Transverse colon (tissue), 4 donors: ENCODE data around the gene RCCD1. TPM values are rescaled to one million over a fixed set of nuclear protein-coding genes. Genes with fewer than 3 reads are reported as not detected.

ENCODE experiments used
- DNase-seq: peaks from one replicate; pipeline ENCODE4 v3.0.0-alpha.2; 2019
- H3K27ac ChIP-seq, 4 donors: fragments of 200-600 bp; sonication (generic); 2 replicates each; pipeline ENCODE4 v1.5.1; 2016 to 2018; ENCODE audit warnings: inconsistent platforms in 4 of 4
- H3K27me3 ChIP-seq: fragments of 200-600 bp; sonication (generic); 2 replicates; pipeline ENCODE4 v1.5.1; 2017; ENCODE audit warnings: inconsistent platforms
- H3K36me3 ChIP-seq, 4 donors: fragments of 200-600 bp; sonication (generic); 2 replicates each; pipeline ENCODE4 v1.5.1; 2017 to 2019; ENCODE audit warnings: inconsistent platforms in 4 of 4
- H3K4me1 ChIP-seq, 4 donors: fragments of 200-600 bp; sonication (generic); 2 replicates each; pipeline ENCODE4 v1.5.1; 2017 to 2020; ENCODE audit warnings: inconsistent platforms in 4 of 4
- H3K4me3 ChIP-seq, 4 donors: fragments of 200-600 bp; sonication (generic); 1 replicate in 1 of 4; 2 replicates in 3 of 4; pipeline versions ENCODE4 v1.5.1 to v1.6.1; 2017 to 2019; ENCODE audit warnings: inconsistent platforms in 4 of 4
- H3K9me3 ChIP-seq, 2 donors: fragments of 200-600 bp; sonication (generic); 2 replicates each; pipeline ENCODE4 v1.5.1; 2017 to 2019; ENCODE audit warnings: inconsistent platforms in 2 of 2
- EP300 ChIP-seq: sonication (generic); formaldehyde crosslinking; IDR thresholded peaks from one replicate; pipeline ENCODE4 v1.6.1; 2017; ENCODE audit warnings: antibody characterized with exemption, low read depth
- POLR2A ChIP-seq: fragments of 450-650 bp; IDR thresholded peaks from one replicate; pipeline ENCODE4 v1.6.1; 2016; ENCODE audit warnings: antibody characterized with exemption, mild to moderate bottlenecking, moderate library complexity
- POLR2AphosphoS5 ChIP-seq, 3 donors: sonication (generic); formaldehyde crosslinking; IDR thresholded peaks; one replicate each; pipeline ENCODE4 v1.6.1; 2016; ENCODE audit warnings: antibody characterized with exemption in 3 of 3
- WGBS, 2 donors: methylation state at CpG; one replicate each; pipeline ENCODE4 v1.1.5; 2018; ENCODE audit warnings: low coverage in 1 of 2; 5-methylcytosine and 5-hydroxymethylcytosine counted together
- in situ Hi-C, 4 donors: fragments of 200-750 bp; cut with MboI; loops; one replicate each; pipeline versions ENCODE4 v1.15.0 to v1.15.1; 2017; ENCODE audit warnings: low sequenced_read_pairs in 3 of 4, low pct_ligation_motif_present in 1 of 4, low pct_unique_long_range_greater_than_20kb in 1 of 4
- intact Hi-C: fragments of 100-400 bp; cut with DNase I; formaldehyde crosslinking; loops from one replicate; pipeline ENCODE4 v1.15.1; 2023; ENCODE audit warnings: low total_unique reads
- total RNA-seq, 4 donors: library from RNA; depleted of rRNA; stranded (reverse); fragments of >200 nt; gene quantifications; one replicate each; pipeline ENCODE4 v1.1.0, GENCODE V29; 2016
- TF ChIP-seq, protein P1 (sequence below), 5 experiments: fragments of 200-600 bp in 3 of 5; fragments of 450-650 bp in 2 of 5; sonication (generic) in 3 of 5; IDR thresholded peaks; 1 replicate in 2 of 5; 2 replicates in 3 of 5; pipeline ENCODE4 v1.5.1; 2016 to 2017; ENCODE audit warnings: antibody characterized with exemption in 5 of 5, inconsistent platforms in 3 of 5, mild to moderate bottlenecking in 2 of 5, moderate library complexity in 1 of 5

The RCCD1 gene
- total RNA-seq, 4 donors from 2014 or later = 13.1 to 438 (median 16.2) TPM

DNA sequence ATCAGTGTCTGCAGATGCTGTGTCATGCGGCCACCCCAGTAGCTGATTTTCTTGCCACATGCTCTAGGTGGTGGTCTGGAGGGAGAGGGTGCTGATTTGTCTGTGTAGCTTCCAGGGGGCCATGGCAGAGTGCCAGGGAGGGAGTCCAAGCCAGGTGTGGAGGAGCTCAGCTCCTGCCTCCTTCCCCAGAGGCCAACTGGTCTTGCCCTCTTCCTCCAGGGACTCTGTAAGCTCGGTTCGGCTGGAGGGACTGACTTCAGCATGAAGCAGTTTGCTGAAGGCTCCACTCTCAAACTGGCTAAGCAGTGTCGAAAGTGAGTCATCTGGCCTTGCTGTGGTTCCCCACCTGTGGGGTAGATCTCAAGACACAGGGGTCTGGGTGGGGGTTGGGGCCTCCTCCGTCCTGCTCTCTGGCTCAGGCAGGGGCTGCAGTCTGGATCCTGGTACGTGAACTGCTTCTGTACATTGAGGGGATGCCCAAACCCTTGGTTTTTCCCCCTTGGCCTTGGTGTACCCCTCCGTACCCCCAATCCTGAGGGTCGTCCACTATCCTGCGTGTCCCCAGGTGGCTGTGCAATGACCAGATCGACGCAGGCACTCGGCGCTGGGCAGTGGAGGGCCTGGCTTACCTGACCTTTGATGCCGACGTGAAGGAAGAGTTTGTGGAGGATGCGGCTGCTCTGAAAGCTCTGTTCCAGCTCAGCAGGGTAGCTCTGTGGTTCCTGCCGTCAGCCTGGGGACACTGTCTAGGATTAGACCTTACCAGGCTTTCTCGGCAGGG is 6.9 kb upstream of the RCCD1 start:
- Histone ChIP-seq H3K27ac (no peak overlapping the region), H3K36me3 (peaks cover 0 to 48% (median 17%) of the 10 kb centered on the region in 4 donors), H3K27me3 (no peaks in the 10 kb centered on the region), H3K9me3 (no peaks in the 10 kb centered on the region), H3K4me3 (no peak overlapping the region), H3K4me1 (peaks cover 0 to 4% (median 2%) of the 10 kb centered on the region in 4 donors)
- TF ChIP-seq, protein P1, sequence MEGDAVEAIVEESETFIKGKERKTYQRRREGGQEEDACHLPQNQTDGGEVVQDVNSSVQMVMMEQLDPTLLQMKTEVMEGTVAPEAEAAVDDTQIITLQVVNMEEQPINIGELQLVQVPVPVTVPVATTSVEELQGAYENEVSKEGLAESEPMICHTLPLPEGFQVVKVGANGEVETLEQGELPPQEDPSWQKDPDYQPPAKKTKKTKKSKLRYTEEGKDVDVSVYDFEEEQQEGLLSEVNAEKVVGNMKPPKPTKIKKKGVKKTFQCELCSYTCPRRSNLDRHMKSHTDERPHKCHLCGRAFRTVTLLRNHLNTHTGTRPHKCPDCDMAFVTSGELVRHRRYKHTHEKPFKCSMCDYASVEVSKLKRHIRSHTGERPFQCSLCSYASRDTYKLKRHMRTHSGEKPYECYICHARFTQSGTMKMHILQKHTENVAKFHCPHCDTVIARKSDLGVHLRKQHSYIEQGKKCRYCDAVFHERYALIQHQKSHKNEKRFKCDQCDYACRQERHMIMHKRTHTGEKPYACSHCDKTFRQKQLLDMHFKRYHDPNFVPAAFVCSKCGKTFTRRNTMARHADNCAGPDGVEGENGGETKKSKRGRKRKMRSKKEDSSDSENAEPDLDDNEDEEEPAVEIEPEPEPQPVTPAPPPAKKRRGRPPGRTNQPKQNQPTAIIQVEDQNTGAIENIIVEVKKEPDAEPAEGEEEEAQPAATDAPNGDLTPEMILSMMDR (IDR thresholded peaks at IDR 0.05) = no peak
- TF ChIP-seq POLR2A = no peak
- TF ChIP-seq POLR2AphosphoS5 (IDR thresholded peaks at IDR 0.05) = no peak
- no peak for TF ChIP-seq EP300
- intact Hi-C loops = no loop called here
- no peak for DNase-seq
- in situ Hi-C loops = no loop called here
- WGBS, 2 donors = 93 to 100% methylated on average over 2 to 18 of the region's 18 CpGs

DNA sequence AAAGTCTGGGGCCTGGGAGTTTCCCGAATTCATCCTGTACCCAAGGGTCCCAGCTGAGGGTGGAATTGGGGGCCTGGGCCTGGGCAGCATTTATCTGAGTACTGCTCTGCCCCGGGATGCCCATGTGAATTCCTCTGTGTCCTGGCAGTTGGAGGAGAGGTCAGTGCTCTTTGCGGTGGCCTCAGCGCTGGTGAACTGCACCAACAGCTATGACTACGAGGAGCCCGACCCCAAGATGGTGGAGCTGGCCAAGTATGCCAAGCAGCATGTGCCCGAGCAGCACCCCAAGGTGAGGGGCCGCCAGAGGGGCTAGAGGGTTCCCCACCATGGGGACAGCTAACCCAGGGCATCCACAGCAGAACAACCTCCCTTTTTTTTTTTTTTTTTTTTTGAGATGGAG is 6.2 kb upstream of the RCCD1 start:
- H3K4me1 ChIP-seq = peaks cover 0 to 4% (median 2%) of the 10 kb centered on the region in 4 donors
- DNase-seq = no peak
- peaks cover 0 to 40% (median 14%) of the 10 kb centered on the region in 4 donors for H3K36me3 ChIP-seq
- intact Hi-C loops (no loop called here), in situ Hi-C loops (no loop called here)
- H3K4me3 ChIP-seq = no peak overlapping the region
- H3K27me3 ChIP-seq = no peaks in the 10 kb centered on the region
- H3K9me3 ChIP-seq = no peaks in the 10 kb centered on the region
- H3K27ac ChIP-seq = no peak overlapping the region
- WGBS, 2 donors = 91% methylated on average over 5 of the region's 8 CpGs; no CpG with 5 or more reads in 1 of the 2 donors
- TF ChIP-seq POLR2AphosphoS5 (IDR thresholded peaks at IDR 0.05) = no peak
- no peak for TF ChIP-seq POLR2A
- TF ChIP-seq, protein P1 (IDR thresholded peaks at IDR 0.05) = no peak
- TF ChIP-seq EP300 = no peak

DNA sequence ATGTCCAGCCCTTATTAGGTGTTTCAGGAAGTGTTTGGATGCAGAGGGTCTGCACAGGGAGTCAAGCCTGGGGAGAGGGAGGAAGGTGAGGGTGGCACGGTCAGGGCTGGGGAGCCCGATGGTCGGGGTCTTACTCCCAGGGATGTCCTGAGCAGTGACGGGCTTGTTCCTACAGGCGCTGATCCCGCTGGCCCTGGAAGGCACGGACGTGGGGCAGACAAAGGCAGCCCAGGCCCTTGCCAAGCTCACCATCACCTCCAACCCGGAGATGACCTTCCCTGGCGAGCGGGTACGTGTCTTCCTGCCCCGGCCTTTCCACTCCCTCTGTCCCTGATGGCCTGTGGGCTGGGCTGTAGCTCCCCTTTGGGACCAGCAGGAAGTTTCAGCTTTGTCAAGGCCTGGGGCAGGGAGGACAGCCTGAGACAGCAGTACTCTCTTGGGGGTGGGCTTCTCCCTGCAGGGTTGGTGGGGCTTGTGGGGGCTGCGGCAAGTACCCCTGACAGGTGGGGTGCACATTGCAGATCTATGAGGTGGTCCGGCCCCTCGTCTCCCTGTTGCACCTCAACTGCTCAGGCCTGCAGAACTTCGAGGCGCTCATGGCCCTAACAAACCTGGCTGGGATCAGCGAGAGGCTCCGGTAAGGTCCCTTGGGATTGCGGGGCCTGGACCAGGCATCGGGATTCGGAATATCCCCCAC is 4.6 kb upstream of the RCCD1 start:
- Histone ChIP-seq H3K4me1 (peaks cover 0 to 4% (median 3%) of the 10 kb centered on the region in 4 donors), H3K27me3 (no peaks in the 10 kb centered on the region), H3K4me3 (no peak overlapping the region), H3K9me3 (no peaks in the 10 kb centered on the region), H3K36me3 (peaks cover 0 to 25% (median 3%) of the 10 kb centered on the region in 4 donors), H3K27ac (peak overlapping the region in 3 of 4 donors; percentile 30 to 65 (median 59))
- TF ChIP-seq POLR2AphosphoS5 (IDR thresholded peaks at IDR 0.05) (no peak), EP300 (no peak), POLR2A (no peak)
- TF ChIP-seq, protein P1 (IDR thresholded peaks at IDR 0.05) = no peak
- intact Hi-C loops (loop anchor here (10.0 kb wide), 1 partner anchor 325 kb away; no protein-coding TSS in a partner anchor), in situ Hi-C loops (loop anchor here in 3 of 4 donors (10.0 to 25.0 kb wide), 2 partner anchors 312 to 325 kb away; no protein-coding TSS in a partner anchor)
- DNase-seq = no peak
- WGBS, 2 donors = 94% methylated on average over 22 of the region's 23 CpGs; no CpG with 5 or more reads in 1 of the 2 donors

DNA sequence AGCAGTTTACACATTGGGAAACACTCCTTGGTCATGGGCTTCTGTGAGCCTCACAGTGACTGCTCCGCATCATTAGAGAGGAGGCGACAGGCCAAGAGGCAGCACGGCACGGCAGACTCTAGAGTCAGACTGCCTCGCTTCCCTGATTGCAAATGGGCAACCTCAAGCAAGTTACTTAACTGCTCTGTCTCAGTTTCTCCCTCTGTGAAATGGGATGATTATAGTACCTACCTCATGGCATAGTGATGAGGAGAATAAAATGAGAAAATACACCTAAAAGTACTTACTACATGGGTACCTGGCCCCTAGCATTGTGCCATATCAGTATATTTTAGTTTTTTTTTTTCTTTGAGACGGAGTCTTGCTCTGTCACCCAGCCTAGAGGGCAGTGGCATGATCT is 4.0 kb upstream of the RCCD1 start:
- Histone ChIP-seq H3K27ac (no peak overlapping the region), H3K4me1 (peaks cover 0 to 10% (median 9%) of the 10 kb centered on the region in 4 donors), H3K4me3 (no peak overlapping the region), H3K36me3 (peaks cover 0 to 24% (median 2%) of the 10 kb centered on the region in 4 donors), H3K27me3 (no peaks in the 10 kb centered on the region), H3K9me3 (no peaks in the 10 kb centered on the region)
- no peak for TF ChIP-seq POLR2AphosphoS5 (IDR thresholded peaks at IDR 0.05)
- TF ChIP-seq EP300 = no peak
- TF ChIP-seq, protein P1 (IDR thresholded peaks at IDR 0.05) = no peak
- TF ChIP-seq POLR2A = no peak
- 99 to 100% methylated on average over 4 to 6 of the region's 6 CpGs for WGBS, 2 donors
- intact Hi-C loops (loop anchor here (10.0 kb wide), 1 partner anchor 324 kb away; no protein-coding TSS in a partner anchor), in situ Hi-C loops (loop anchor here in 3 of 4 donors (10.0 to 25.0 kb wide), 2 partner anchors 312 to 324 kb away; no protein-coding TSS in a partner anchor)
- DNase-seq = no peak
